ENCODE data around the gene RBM12. TPM values are rescaled to one million over a fixed set of nuclear protein-coding genes. Genes with fewer than 3 reads are reported as not detected.
A peak's percentile ranks its signal among the peaks of the same experiment; 100 is the strongest.

RBM12 gene
- total and polyA plus RNA-seq, 2 of the 8 experiments (the other 6 are each of a cell fraction or from before 2014, with no cell fraction given), result 187 to 214 TPM

GRCh38 chr20:35654415-35654814, 10.3 kb downstream of the RBM12 start:
- Histone ChIP-seq H3K4ac (replicated peaks; ENCODE audit: insufficient read length, low read depth, low read length) (no peak overlapping the region), H3K4me1 (replicated peaks in 1 of 4; ENCODE audit: control insufficient read depth in 3 of 4, insufficient read depth in 4 of 4, low read length in 3 of 4) (peaks cover 0 to 2% (median 0%) of the 10 kb centered on the region in 4 experiments; a peak in 1 of 7 replicates), H3K4me3 (ENCODE audit: extremely low read depth in 1 of 4, insufficient read depth in 2 of 4, low read depth in 3 of 4, low read length in 4 of 4) (no peak overlapping the region), H2BK120ac (replicated peaks; ENCODE audit: low read depth, low read length) (no peak overlapping the region), H3K27me3 (replicated peaks in 1 of 4; ENCODE audit: control insufficient read depth in 3 of 4, extremely low read depth in 1 of 4, insufficient read depth in 3 of 4, low read length in 3 of 4) (no peaks in the 10 kb centered on the region), H3K79me1 (ENCODE audit: low read depth, low read length) (peaks cover 14% of the 10 kb centered on the region), H3K23ac (ENCODE audit: insufficient read length) (no peak overlapping the region), H4K20me1 (replicated peaks in 1 of 2; ENCODE audit: control insufficient read depth in 1 of 2, insufficient read depth in 2 of 2, low read length in 2 of 2) (peaks cover 38 to 41% of the 10 kb centered on the region in 2 experiments), H3K9me3 (ENCODE audit: insufficient read depth in 2 of 2, low read depth in 1 of 2, low read length in 1 of 2) (no peaks in the 10 kb centered on the region), H2BK15ac (ENCODE audit: low read length) (no peak overlapping the region), H4K8ac (ENCODE audit: extremely low read depth, insufficient read depth, low read length) (no peak overlapping the region; the same call in 1 of the 2 replicates), H3K36me3 (ENCODE audit: control insufficient read depth in 2 of 4, insufficient read depth in 4 of 4, low read length in 3 of 4) (peaks cover 10 to 53% (median 25%) of the 10 kb centered on the region in 4 experiments; a peak in 7 of 8 replicates), H3K9ac (replicated peaks in 1 of 4; ENCODE audit: extremely low read depth in 1 of 4, low read depth in 3 of 4, low read length in 3 of 4) (no peak overlapping the region), H2AFZ (ENCODE audit: low read length) (no peak overlapping the region), H2BK5ac (ENCODE audit: low read depth, low read length) (no peak overlapping the region), H2BK20ac (ENCODE audit: low read length) (no peak overlapping the region), H4K5ac (ENCODE audit: insufficient read length, low read depth, low read length) (no peak overlapping the region), H3K79me2 (ENCODE audit: control insufficient read depth in 1 of 2, insufficient read depth in 2 of 2, low read length in 2 of 2) (peaks cover 54 to 100% of the 10 kb centered on the region in 2 experiments), H3K4me2 (ENCODE audit: insufficient read depth in 1 of 2, low read depth in 2 of 2, low read length in 2 of 2) (no peak overlapping the region), H3K18ac (ENCODE audit: extremely low read depth, low read length) (no peak overlapping the region), H2BK12ac (ENCODE audit: low read depth, low read length) (no peak overlapping the region), H2AK5ac (ENCODE audit: low read depth, low read length) (no peak overlapping the region), H3K56ac (replicated peaks; ENCODE audit: insufficient read length, low read depth, low read length) (no peak overlapping the region), H3K14ac (ENCODE audit: insufficient read length) (no peak overlapping the region), H4K91ac (replicated peaks; ENCODE audit: insufficient read length, low read length) (no peak overlapping the region), H3K27ac (ENCODE audit: low read depth, low read length) (no peak overlapping the region), H3K23me2 (ENCODE audit: low read depth, low read length) (no peaks in the 10 kb centered on the region)
- DNase-seq (ENCODE audit: low read depth in 1 of 2, low spot score in 2 of 2), result peak in 1 of 2 experiments; percentile 28
- WGBS, 2 experiments (ENCODE audit: extremely low coverage in 1 of 2, insufficient coverage in 1 of 2, insufficient read length in 1 of 2, insufficient replicate concordance in 2 of 2, low coverage in 1 of 2, low lambda C conversion rate in 2 of 2, missing lambda C conversion rate in 1 of 2), result 95% methylated on average over 9 of the region's 9 CpGs; no CpG with 5 or more reads in 1 of the 2 experiments
- CTCF ChIA-PET (ENCODE audit: partially characterized antibody), result no interaction called here
- no peak for TF ChIP-seq POU5F1 (IDR thresholded peaks at IDR 0.05; ENCODE audit: low read depth, low read length)
- TF ChIP-seq CTBP2 (IDR thresholded peaks at IDR 0.05; ENCODE audit: borderline replicate concordance, insufficient read depth, insufficient read length, low read length), result no peak
- POLR2A ChIA-PET (ENCODE audit: partially characterized antibody), result interaction anchor here (1.0 to 4.4 kb wide), 9 partner anchors 8 to 88 kb away, joined by 3 to 43 read pairs (median 5); partner anchors contain the start of genes CPNE1, RBM12 and RBM39
- no peak for FAIRE-seq
